ENCODE data around the gene TCFL5.
A peak's percentile ranks its signal among the peaks of the same experiment; 100 is the strongest.

TCFL5 gene

DNA sequence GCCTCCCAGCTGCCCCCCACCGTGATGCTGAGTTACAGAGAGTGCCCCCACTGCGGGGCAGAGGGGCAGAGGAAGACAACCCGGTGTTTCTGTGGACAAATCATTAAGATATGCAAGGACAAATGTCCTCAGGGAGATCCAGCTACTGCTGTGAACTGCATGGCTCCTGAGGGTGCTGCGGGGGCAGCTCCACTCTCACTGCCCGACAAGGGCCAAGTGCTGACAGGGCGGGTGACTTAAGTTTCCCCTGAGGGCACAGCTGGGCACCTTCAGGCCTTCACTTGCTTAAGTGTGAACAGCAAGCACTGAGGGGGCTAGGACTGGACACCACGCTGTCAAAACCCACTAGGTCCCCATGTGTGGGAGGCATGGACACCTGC lies 26.2 kb upstream of the TCFL5 start:
- Histone ChIP-seq H3K9me3 (ENCODE audit: control insufficient read depth, insufficient read depth, low read depth, low read length) (no peaks in the 10 kb centered on the region), H3K4me1 (ENCODE audit: control insufficient read depth, insufficient read depth, low read length) (peaks cover 3% of the 10 kb centered on the region; the same call in 1 of the 2 replicates), H3K36me3 (ENCODE audit: control insufficient read depth in 2 of 2, insufficient read depth in 1 of 2, low read length in 2 of 2) (peaks cover 6 to 76% of the 10 kb centered on the region in 2 experiments; a peak in 1 of 3 replicates), H3K4me3 (ENCODE audit: low read depth, low read length) (no peak overlapping the region), H3K27ac (ENCODE audit: extremely low read depth, low read depth, low read length) (peak overlapping the region; percentile 11; the same call in 1 of the 2 replicates)
- POLR2A ChIA-PET, result interaction anchor here (0.6 to 1.6 kb wide), 5 partner anchors 10 to 52 kb away, joined by 3 to 5 read pairs (median 4); partner anchors contain the start of genes GID8 and TCFL5
- CTCF ChIA-PET, result interaction anchor here (0.8 to 1.4 kb wide), 6 partner anchors 13 to 89 kb away, joined by 3 to 10 read pairs (median 4); no protein-coding TSS in a partner anchor
- TF ChIP-seq ZNF423 (tag by site-specific recombination; IDR thresholded peaks at IDR 0.05) (0 out of 2 replicates have a peak, but pooled peaks have one; percentile 33), ZNF792 (tag by site-specific recombination; IDR thresholded peaks at IDR 0.05) (no peak), ZNF560 (tag by site-specific recombination; IDR thresholded peaks at IDR 0.05; ENCODE audit: borderline replicate concordance) (no peak), OSR2 (tag by site-specific recombination; IDR thresholded peaks at IDR 0.05) (peak; percentile 79), ZEB2 (tag by site-specific recombination; IDR thresholded peaks at IDR 0.05) (0 out of 2 replicates have a peak, but pooled peaks have one; percentile 4), ZNF629 (tag by site-specific recombination; IDR thresholded peaks at IDR 0.05) (peak; percentile 6; the same call in 1 of the 2 replicates), KLF10 (tag by site-specific recombination; IDR thresholded peaks at IDR 0.05) (no peak), ZIC2 (tag by site-specific recombination; IDR thresholded peaks at IDR 0.05) (peak; percentile 100), ZNF292 (tag by site-specific recombination; IDR thresholded peaks at IDR 0.05; ENCODE audit: borderline replicate concordance, low read depth) (no peak)
- TF ChIP-seq, protein P1, sequence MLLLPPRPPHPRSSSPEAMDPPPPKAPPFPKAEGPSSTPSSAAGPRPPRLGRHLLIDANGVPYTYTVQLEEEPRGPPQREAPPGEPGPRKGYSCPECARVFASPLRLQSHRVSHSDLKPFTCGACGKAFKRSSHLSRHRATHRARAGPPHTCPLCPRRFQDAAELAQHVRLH (tag by site-specific recombination; IDR thresholded peaks at IDR 0.05), result no peak
- TF ChIP-seq, protein P2, sequence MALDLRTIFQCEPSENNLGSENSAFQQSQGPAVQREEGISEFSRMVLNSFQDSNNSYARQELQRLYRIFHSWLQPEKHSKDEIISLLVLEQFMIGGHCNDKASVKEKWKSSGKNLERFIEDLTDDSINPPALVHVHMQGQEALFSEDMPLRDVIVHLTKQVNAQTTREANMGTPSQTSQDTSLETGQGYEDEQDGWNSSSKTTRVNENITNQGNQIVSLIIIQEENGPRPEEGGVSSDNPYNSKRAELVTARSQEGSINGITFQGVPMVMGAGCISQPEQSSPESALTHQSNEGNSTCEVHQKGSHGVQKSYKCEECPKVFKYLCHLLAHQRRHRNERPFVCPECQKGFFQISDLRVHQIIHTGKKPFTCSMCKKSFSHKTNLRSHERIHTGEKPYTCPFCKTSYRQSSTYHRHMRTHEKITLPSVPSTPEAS (tag by site-specific recombination; IDR thresholded peaks at IDR 0.05), result no peak

DNA sequence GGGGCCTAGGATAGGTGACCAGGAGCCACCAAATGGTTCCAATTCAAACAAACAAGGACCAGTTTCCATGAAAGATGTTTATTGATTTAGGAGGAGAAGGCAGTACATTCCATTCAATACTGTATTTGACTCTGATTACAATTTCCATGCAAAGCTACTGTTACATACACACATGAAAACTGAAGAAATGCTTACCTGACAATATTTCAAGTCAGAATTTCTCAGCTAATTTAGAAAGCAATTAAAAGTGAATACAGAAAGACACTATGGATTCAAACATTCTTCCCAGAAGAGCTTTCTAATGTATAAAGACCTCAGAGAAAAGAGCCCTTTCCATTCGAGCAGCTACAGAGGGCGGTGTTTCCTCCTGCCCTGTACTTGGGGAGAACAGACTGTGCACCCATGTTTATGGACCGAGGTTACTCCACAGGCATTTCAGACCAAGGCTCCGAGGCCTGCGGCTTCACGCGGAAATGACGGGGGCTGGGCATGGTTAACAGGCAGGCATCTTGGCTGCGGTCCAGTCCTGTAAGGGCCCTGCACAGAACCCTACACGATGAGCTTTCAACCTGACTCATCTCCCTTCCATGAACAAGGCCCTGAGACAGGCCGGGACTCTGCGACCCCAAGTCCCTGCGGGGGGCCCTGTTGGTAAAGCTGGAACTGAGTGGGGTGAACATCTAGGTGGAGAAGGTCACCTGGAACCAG lies 25.7 kb upstream of the TCFL5 start:
- Histone ChIP-seq H3K4me3 (ENCODE audit: low read depth, low read length) (no peak overlapping the region), H3K36me3 (ENCODE audit: control insufficient read depth in 2 of 2, insufficient read depth in 1 of 2, low read length in 2 of 2) (peaks cover 4 to 70% of the 10 kb centered on the region in 2 experiments; a peak in 1 of 3 replicates)
- TF ChIP-seq, protein P3, sequence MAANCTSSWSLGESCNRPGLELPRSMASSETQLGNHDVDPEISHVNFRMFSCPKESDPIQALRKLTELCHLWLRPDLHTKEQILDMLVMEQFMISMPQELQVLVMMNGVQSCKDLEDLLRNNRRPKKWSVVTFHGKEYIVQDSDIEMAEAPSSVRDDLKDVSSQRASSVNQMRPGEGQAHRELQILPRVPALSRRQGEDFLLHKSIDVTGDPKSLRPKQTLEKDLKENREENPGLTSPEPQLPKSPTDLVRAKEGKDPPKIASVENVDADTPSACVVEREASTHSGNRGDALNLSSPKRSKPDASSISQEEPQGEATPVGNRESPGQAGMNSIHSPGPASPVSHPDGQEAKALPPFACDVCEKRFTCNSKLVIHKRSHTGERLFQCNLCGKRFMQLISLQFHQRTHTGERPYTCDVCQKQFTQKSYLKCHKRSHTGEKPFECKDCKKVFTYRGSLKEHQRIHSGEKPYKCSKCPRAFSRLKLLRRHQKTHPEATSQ (tag by site-specific recombination; IDR thresholded peaks at IDR 0.05), result no peak
- TF ChIP-seq, protein P4, sequence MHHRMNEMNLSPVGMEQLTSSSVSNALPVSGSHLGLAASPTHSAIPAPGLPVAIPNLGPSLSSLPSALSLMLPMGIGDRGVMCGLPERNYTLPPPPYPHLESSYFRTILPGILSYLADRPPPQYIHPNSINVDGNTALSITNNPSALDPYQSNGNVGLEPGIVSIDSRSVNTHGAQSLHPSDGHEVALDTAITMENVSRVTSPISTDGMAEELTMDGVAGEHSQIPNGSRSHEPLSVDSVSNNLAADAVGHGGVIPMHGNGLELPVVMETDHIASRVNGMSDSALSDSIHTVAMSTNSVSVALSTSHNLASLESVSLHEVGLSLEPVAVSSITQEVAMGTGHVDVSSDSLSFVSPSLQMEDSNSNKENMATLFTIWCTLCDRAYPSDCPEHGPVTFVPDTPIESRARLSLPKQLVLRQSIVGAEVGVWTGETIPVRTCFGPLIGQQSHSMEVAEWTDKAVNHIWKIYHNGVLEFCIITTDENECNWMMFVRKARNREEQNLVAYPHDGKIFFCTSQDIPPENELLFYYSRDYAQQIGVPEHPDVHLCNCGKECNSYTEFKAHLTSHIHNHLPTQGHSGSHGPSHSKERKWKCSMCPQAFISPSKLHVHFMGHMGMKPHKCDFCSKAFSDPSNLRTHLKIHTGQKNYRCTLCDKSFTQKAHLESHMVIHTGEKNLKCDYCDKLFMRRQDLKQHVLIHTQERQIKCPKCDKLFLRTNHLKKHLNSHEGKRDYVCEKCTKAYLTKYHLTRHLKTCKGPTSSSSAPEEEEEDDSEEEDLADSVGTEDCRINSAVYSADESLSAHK (tag by site-specific recombination; IDR thresholded peaks at IDR 0.05), result no peak
- TF ChIP-seq GLIS1 (tag by site-specific recombination; IDR thresholded peaks at IDR 0.05), result peak; percentile 91
- no peak for TF ChIP-seq EGR2 (tag by site-specific recombination; IDR thresholded peaks at IDR 0.05; ENCODE audit: low read depth)
- no peak for TF ChIP-seq KLF8 (tag by site-specific recombination; IDR thresholded peaks at IDR 0.05)
- no peak for TF ChIP-seq BCL11B (tag by site-specific recombination; IDR thresholded peaks at IDR 0.05; ENCODE audit: low read depth)
- no peak for TF ChIP-seq ZNF248 (tag by site-specific recombination; IDR thresholded peaks at IDR 0.05)
- TF ChIP-seq ZNF19 (tag by site-specific recombination; IDR thresholded peaks at IDR 0.05; ENCODE audit: low read depth), result no peak
- no peak for TF ChIP-seq ZNF610 (tag by site-specific recombination; IDR thresholded peaks at IDR 0.05; ENCODE audit: borderline replicate concordance)
- no peak for TF ChIP-seq ZBTB21 (tag by site-specific recombination; IDR thresholded peaks at IDR 0.05)
- peak; percentile 24; the same call in 1 of the 2 replicates for TF ChIP-seq ZNF184 (tag by site-specific recombination; IDR thresholded peaks at IDR 0.05)
- no peak for TF ChIP-seq KLF7 (tag by site-specific recombination; IDR thresholded peaks at IDR 0.05; ENCODE audit: borderline replicate concordance)
- TF ChIP-seq SP7 (tag by site-specific recombination; IDR thresholded peaks at IDR 0.05), result peak; percentile 52; the same call in 1 of the 2 replicates
- TF ChIP-seq, protein P5, sequence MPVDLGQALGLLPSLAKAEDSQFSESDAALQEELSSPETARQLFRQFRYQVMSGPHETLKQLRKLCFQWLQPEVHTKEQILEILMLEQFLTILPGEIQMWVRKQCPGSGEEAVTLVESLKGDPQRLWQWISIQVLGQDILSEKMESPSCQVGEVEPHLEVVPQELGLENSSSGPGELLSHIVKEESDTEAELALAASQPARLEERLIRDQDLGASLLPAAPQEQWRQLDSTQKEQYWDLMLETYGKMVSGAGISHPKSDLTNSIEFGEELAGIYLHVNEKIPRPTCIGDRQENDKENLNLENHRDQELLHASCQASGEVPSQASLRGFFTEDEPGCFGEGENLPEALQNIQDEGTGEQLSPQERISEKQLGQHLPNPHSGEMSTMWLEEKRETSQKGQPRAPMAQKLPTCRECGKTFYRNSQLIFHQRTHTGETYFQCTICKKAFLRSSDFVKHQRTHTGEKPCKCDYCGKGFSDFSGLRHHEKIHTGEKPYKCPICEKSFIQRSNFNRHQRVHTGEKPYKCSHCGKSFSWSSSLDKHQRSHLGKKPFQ (tag by site-specific recombination; IDR thresholded peaks at IDR 0.05), result no peak
- no peak for TF ChIP-seq ZNF146 (tag by site-specific recombination; IDR thresholded peaks at IDR 0.05)
- no peak for TF ChIP-seq ZNF626 (tag by site-specific recombination; IDR thresholded peaks at IDR 0.05)

More for the DNA sequence above, 25.7 kb upstream of the TCFL5 start:
- Histone ChIP-seq H3K9me3 (ENCODE audit: control insufficient read depth, insufficient read depth, low read depth, low read length) (no peaks in the 10 kb centered on the region), H3K4me1 (ENCODE audit: control insufficient read depth, insufficient read depth, low read length) (peaks cover 3% of the 10 kb centered on the region; the same call in 1 of the 2 replicates), H3K27ac (ENCODE audit: extremely low read depth, low read depth, low read length) (peak overlapping the region; percentile 11; the same call in 1 of the 2 replicates)
- ChIA-PET CTCF (interaction anchor here (0.6 to 1.4 kb wide), 6 partner anchors 12 to 90 kb away, joined by 3 to 10 read pairs (median 4); no protein-coding TSS in a partner anchor), POLR2A (interaction anchor here (0.9 to 1.6 kb wide), 4 partner anchors 10 to 51 kb away, joined by 3 to 5 read pairs (median 4); partner anchors contain the start of genes GID8 and TCFL5)
